DMS53 treated with DMSO at 0.1 percent for 48 hours (cell line): ENCODE data around the gene DIP2B.

Source experiments
- DNase-seq: peaks from one replicate; lab custom pipeline; 2025; ENCODE audit not compliant: unreplicated experiment; lab: John Stamatoyannopoulos, UW

Gene DIP2B

GRCh38 chr12:50611021-50611744 is 106.4 kb downstream of the DIP2B start:
- DNase-seq: no peak

- no peak for DNase-seq
Measured at GRCh38 chr12:50612882-50613281, 108.1 kb downstream of the DIP2B start.

- DNase-seq: no peak
Measured at GRCh38 chr12:50613463-50613862, 108.7 kb downstream of the DIP2B start.

- no peak for DNase-seq
Measured at GRCh38 chr12:50614167-50614759, 109.5 kb downstream of the DIP2B start.

- no peak for DNase-seq
Measured at GRCh38 chr12:50615145-50615906, 110.5 kb downstream of the DIP2B start.

GRCh38 chr12:50615907-50616296 is 111.1 kb downstream of the DIP2B start:
- no peak for DNase-seq

GRCh38 chr12:50617657-50618056 is 112.9 kb downstream of the DIP2B start:
- no peak for DNase-seq

GRCh38 chr12:50618864-50619609 is 114.3 kb downstream of the DIP2B start:
- no peak for DNase-seq

GRCh38 chr12:50619610-50619958 is 114.8 kb downstream of the DIP2B start:
- DNase-seq: no peak

- DNase-seq: no peak
Measured at GRCh38 chr12:50620109-50620977, 115.6 kb downstream of the DIP2B start.

GRCh38 chr12:50620978-50621360 is 116.2 kb downstream of the DIP2B start:
- DNase-seq: no peak

GRCh38 chr12:50621399-50622300 is 116.9 kb downstream of the DIP2B start:
- DNase-seq: no peak

GRCh38 chr12:50625029-50625925 is 120.5 kb downstream of the DIP2B start:
- DNase-seq: no peak

GRCh38 chr12:50626026-50626425 is 121.2 kb downstream of the DIP2B start:
- no peak for DNase-seq

- DNase-seq: no peak
Measured at GRCh38 chr12:50627491-50627890, 122.7 kb downstream of the DIP2B start.

- no peak for DNase-seq
Measured at GRCh38 chr12:50628394-50628793, 123.6 kb downstream of the DIP2B start.

GRCh38 chr12:50633955-50634354 is 129.2 kb downstream of the DIP2B start:
- no peak for DNase-seq

- no peak for DNase-seq
Measured at GRCh38 chr12:50634379-50634778, 129.6 kb downstream of the DIP2B start.

GRCh38 chr12:50635364-50635763 is 130.6 kb downstream of the DIP2B start:
- no peak for DNase-seq
